Naive thymus-derived CD4-positive, alpha-beta T cell (primary cell): Measurements from ENCODE around the gene KRT16. TPM values are rescaled to one million over a fixed set of nuclear protein-coding genes. Genes with fewer than 3 reads are reported as not detected.
"Not testable (repeated sequence)": the region's sequence is repeated elsewhere in the genome, so short reads cannot be mapped to it uniquely, and the experiment has no call there.

Experiments
- ATAC-seq: fragments of 150-1000 bp; cut with Tn5 transposase; 2 replicates; pipeline ENCODE4 v1.10.0; 2021; ENCODE audit warnings: mild to moderate bottlenecking, moderate library complexity
- CTCF ChIA-PET: fragments of 350-600 bp; sonication (Branson Sonifier 250); formaldehyde crosslinking; loops from one replicate; lab custom pipeline; 2021; ENCODE audit warnings: antibody characterized with exemption; lab: Charles Lee
- POLR2A ChIA-PET: fragments of 350-600 bp; sonication (Branson Sonifier 250); formaldehyde crosslinking; loops from one replicate; lab custom pipeline; 2021; ENCODE audit warnings: antibody characterized with exemption, inconsistent platforms; lab: Charles Lee
- DNase-seq, 9 donors: peaks; one replicate each; pipeline versions ENCODE4 v3.0.0 to v3.0.0-alpha.2; 2020 to 2022; ENCODE audit warnings: mixed read lengths in 1 of 9
- H3K27ac ChIP-seq: one replicate; pipeline ENCODE4 v1.7.0; 2013; ENCODE audit warnings: mild to moderate bottlenecking, low read depth, low read length, moderate library complexity
- H3K27me3 ChIP-seq, 2 donors: one replicate each; pipeline ENCODE4 v1.7.0; 2013; ENCODE audit warnings: low read length in 2 of 2, mild to moderate bottlenecking in 2 of 2, moderate library complexity in 2 of 2; ENCODE audit not compliant: control insufficient read depth in 2 of 2, insufficient read depth in 2 of 2
- H3K36me3 ChIP-seq, 3 experiments: 1 replicate in 2 of 3; 2 replicates in 1 of 3; pipeline ENCODE4 v1.7.0; 2013; ENCODE audit warnings: low read length in 3 of 3, mild to moderate bottlenecking in 3 of 3, moderate library complexity in 1 of 3; ENCODE audit not compliant: insufficient read depth in 3 of 3, control insufficient read depth in 2 of 3
- H3K4me1 ChIP-seq, 2 donors: one replicate each; pipeline ENCODE4 v1.7.0; 2013; ENCODE audit warnings: low read length in 2 of 2, mild to moderate bottlenecking in 2 of 2, moderate library complexity in 1 of 2; ENCODE audit not compliant: control insufficient read depth in 2 of 2, insufficient read depth in 2 of 2
- H3K4me3 ChIP-seq: 2 replicates; pipeline ENCODE4 v1.7.0; 2013; ENCODE audit warnings: mild to moderate bottlenecking, low read length
- H3K9me3 ChIP-seq, 3 experiments: 1 replicate in 2 of 3; 2 replicates in 1 of 3; pipeline ENCODE4 v1.7.0; 2013; ENCODE audit warnings: low read length in 3 of 3; ENCODE audit not compliant: control insufficient read depth in 2 of 3
- H3K27ac Mint-ChIP-seq, 9 donors: one replicate each; pipeline ENCODE4 v1.8.0; 2020 to 2022; ENCODE audit warnings: mixed read lengths in 9 of 9, mild to moderate bottlenecking in 8 of 9, moderate library complexity in 5 of 9, inconsistent platforms in 2 of 9
- H3K27me3 Mint-ChIP-seq, 5 donors: one replicate each; pipeline ENCODE4 v1.8.0; 2021 to 2022; ENCODE audit warnings: mixed read lengths in 5 of 5, mild to moderate bottlenecking in 1 of 5
- H3K36me3 Mint-ChIP-seq, 5 donors: one replicate each; pipeline ENCODE4 v1.8.0; 2020 to 2022; ENCODE audit warnings: mixed read lengths in 5 of 5, mild to moderate bottlenecking in 3 of 5, inconsistent platforms in 1 of 5
- H3K4me1 Mint-ChIP-seq, 7 donors: one replicate each; pipeline ENCODE4 v1.8.0; 2020 to 2022; ENCODE audit warnings: mixed read lengths in 7 of 7, mild to moderate bottlenecking in 3 of 7, inconsistent platforms in 1 of 7
- H3K4me3 Mint-ChIP-seq, 10 donors: one replicate each; pipeline ENCODE4 v1.8.0; 2020 to 2022; ENCODE audit warnings: mild to moderate bottlenecking in 10 of 10, mixed read lengths in 10 of 10, moderate library complexity in 6 of 10, inconsistent platforms in 2 of 10
- H3K9me3 Mint-ChIP-seq, 11 donors: one replicate each; pipeline ENCODE4 v1.8.0; 2020 to 2022; ENCODE audit warnings: mixed read lengths in 11 of 11, mild to moderate bottlenecking in 4 of 11, inconsistent platforms in 1 of 11, moderate library complexity in 1 of 11
- intact Hi-C, 2 donors: fragments of 100-400 bp; cut with micrococcal nuclease; formaldehyde crosslinking; loops; one replicate each; pipeline ENCODE4 v1.15.1; 2023
- polyA plus RNA-seq, 2 donors: library from polyadenylated mRNA; unstranded; fragments of 300-500 nt; fragmentation: Illumina TruSeq; gene quantifications; one replicate each; pipeline ENCODE4 v1.2.3, GENCODE V29; 2021
- total RNA-seq, 6 experiments: library from RNA in 5 of 6; stranded (reverse) in 5 of 6; gene quantifications; 1 replicate in 5 of 6; 2 replicates in 1 of 6; pipeline ENCODE4 v1.2.3 and lab custom pipeline; 2021 to 2026

KRT16 gene
- total and polyA plus RNA-seq, 7 experiments from 2014 or later: not detected

- H3K4me3 Mint-ChIP-seq, H3K36me3 ChIP-seq, POLR2A ChIA-PET, H3K27ac ChIP-seq, H3K4me1 ChIP-seq, ATAC-seq, intact Hi-C loops, H3K36me3 Mint-ChIP-seq, H3K4me1 Mint-ChIP-seq, H3K9me3 Mint-ChIP-seq, H3K9me3 ChIP-seq, H3K4me3 ChIP-seq, H3K27me3 Mint-ChIP-seq, H3K27me3 ChIP-seq, CTCF ChIA-PET, DNase-seq: not testable (repeated sequence)
- peak overlapping the region in 1 of 9 donors; percentile 62 for H3K27ac Mint-ChIP-seq
These were observed 10.0 kb upstream of the KRT16 start for GRCh38 chr17:41622340-41623183.

DNA sequence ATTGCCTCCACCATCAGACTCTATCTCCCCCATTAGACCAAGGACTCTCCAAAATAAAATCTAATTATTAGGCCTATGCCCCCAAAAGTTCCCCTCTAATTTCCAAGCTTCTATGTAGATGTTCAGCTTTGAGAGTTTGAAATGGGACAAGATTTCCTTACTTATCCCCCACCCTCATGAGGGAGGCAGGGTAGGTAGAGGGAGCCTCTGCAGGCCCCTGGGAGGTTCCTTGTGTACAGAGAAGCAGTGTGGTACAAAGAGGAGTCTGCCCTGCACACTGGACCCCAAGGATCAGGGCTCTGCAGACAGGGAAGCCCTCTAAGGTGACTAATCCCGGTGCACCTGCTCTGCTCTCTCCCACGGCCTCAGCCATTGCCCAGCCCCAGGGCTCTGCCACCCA, 9.3 kb upstream of the KRT16 start:
- no peaks in the 10 kb centered on the region for H3K9me3 ChIP-seq
- intact Hi-C loops: no loop called here
- POLR2A ChIA-PET: no interaction called here
- H3K4me1 ChIP-seq: no peaks in the 10 kb centered on the region
- H3K9me3 Mint-ChIP-seq: no peaks in the 10 kb centered on the region
- DNase-seq (no peak), ATAC-seq (no peak)
- H3K4me1 Mint-ChIP-seq: peaks cover 0 to 1% (median 0%) of the 10 kb centered on the region in 7 donors
- H3K27ac Mint-ChIP-seq: peak overlapping the region in 1 of 9 donors; percentile 62
- no peak overlapping the region for H3K27ac ChIP-seq
- no peaks in the 10 kb centered on the region for H3K27me3 ChIP-seq
- no peak overlapping the region for H3K4me3 Mint-ChIP-seq
- no peaks in the 10 kb centered on the region for H3K36me3 Mint-ChIP-seq
- H3K27me3 Mint-ChIP-seq: no peaks in the 10 kb centered on the region
- H3K4me3 ChIP-seq: no peak overlapping the region
- no peaks in the 10 kb centered on the region for H3K36me3 ChIP-seq
- CTCF ChIA-PET: no interaction called here

GRCh38 chr17:41621435-41621817, 8.9 kb upstream of the KRT16 start:
- not testable (repeated sequence) for H3K27me3 Mint-ChIP-seq

GRCh38 chr17:41620583-41621434, 8.2 kb upstream of the KRT16 start:
- Histone ChIP-seq H3K4me1 (no peaks in the 10 kb centered on the region), H3K9me3 (no peaks in the 10 kb centered on the region), H3K36me3 (no peaks in the 10 kb centered on the region), H3K27me3 (no peaks in the 10 kb centered on the region), H3K27ac (no peak overlapping the region), H3K4me3 (no peak overlapping the region)
- Mint-ChIP-seq H3K36me3 (no peaks in the 10 kb centered on the region), H3K27ac (no peak overlapping the region), H3K27me3 (no peaks in the 10 kb centered on the region), H3K9me3 (no peaks in the 10 kb centered on the region), H3K4me1 (peaks cover 0 to under 1% (median 0%) of the 10 kb centered on the region in 7 donors), H3K4me3 (no peak overlapping the region)
- ChIA-PET POLR2A (no interaction called here), CTCF (interaction anchor here (0.5 kb wide), 1 partner anchor 921 kb away, joined by 4 read pairs; no protein-coding TSS in a partner anchor)
- intact Hi-C loops: no loop called here
- ATAC-seq (no peak), DNase-seq (no peak)

More at GRCh38 chr17:41621435-41621817, 8.9 kb upstream of the KRT16 start:
- H3K27ac Mint-ChIP-seq, POLR2A ChIA-PET, H3K27ac ChIP-seq, H3K4me1 ChIP-seq, ATAC-seq, H3K27me3 ChIP-seq, H3K4me1 Mint-ChIP-seq, intact Hi-C loops, H3K4me3 Mint-ChIP-seq, H3K9me3 Mint-ChIP-seq, H3K36me3 ChIP-seq, H3K9me3 ChIP-seq, DNase-seq, H3K4me3 ChIP-seq, H3K36me3 Mint-ChIP-seq: not testable (repeated sequence)
- CTCF ChIA-PET: interaction anchor here (0.5 kb wide), 1 partner anchor 921 kb away, joined by 4 read pairs; no protein-coding TSS in a partner anchor

GRCh38 chr17:41619927-41620582, 7.5 kb upstream of the KRT16 start:
- CTCF ChIA-PET, ATAC-seq, H3K27ac ChIP-seq, H3K36me3 Mint-ChIP-seq, H3K27me3 Mint-ChIP-seq, DNase-seq, H3K4me1 ChIP-seq, H3K27me3 ChIP-seq, POLR2A ChIA-PET, H3K36me3 ChIP-seq, H3K27ac Mint-ChIP-seq, intact Hi-C loops, H3K9me3 ChIP-seq, H3K4me1 Mint-ChIP-seq, H3K4me3 ChIP-seq, H3K4me3 Mint-ChIP-seq, H3K9me3 Mint-ChIP-seq: not testable (repeated sequence)

GRCh38 chr17:41619036-41619926, 6.7 kb upstream of the KRT16 start:
- Mint-ChIP-seq H3K4me3 (no peak overlapping the region), H3K4me1 (no peaks in the 10 kb centered on the region), H3K9me3 (no peaks in the 10 kb centered on the region), H3K27ac (no peak overlapping the region), H3K27me3 (no peaks in the 10 kb centered on the region), H3K36me3 (no peaks in the 10 kb centered on the region)
- ATAC-seq (no peak), DNase-seq (no peak)
- Histone ChIP-seq H3K4me3 (no peak overlapping the region), H3K27ac (no peak overlapping the region), H3K9me3 (no peaks in the 10 kb centered on the region), H3K4me1 (no peaks in the 10 kb centered on the region), H3K36me3 (no peaks in the 10 kb centered on the region), H3K27me3 (no peaks in the 10 kb centered on the region)
- CTCF ChIA-PET: no interaction called here
- POLR2A ChIA-PET: no interaction called here
- intact Hi-C loops: no loop called here
